GM12864 (cell line): Measurements from ENCODE around the gene SARS1.

ENCODE experiments used
- DNase-seq: peaks from one replicate; pipeline ENCODE4 v3.0.0-alpha.2; 2011; ENCODE audit warnings: low read depth
- H3K4me3 ChIP-seq: 2 replicates; pipeline ENCODE4 v1.5.1; 2011; ENCODE audit warnings: mild to moderate bottlenecking, low read depth, low read length, control low read depth
- TF ChIP-seq, protein P1 (sequence below): IDR thresholded peaks from 2 replicates; pipeline ENCODE4 v1.5.1; 2011; ENCODE audit warnings: low read depth, mild to moderate bottlenecking, moderate library complexity, low read length, control low read depth, inconsistent platforms; ENCODE audit errors: missing control alignments

The SARS1 gene

DNA sequence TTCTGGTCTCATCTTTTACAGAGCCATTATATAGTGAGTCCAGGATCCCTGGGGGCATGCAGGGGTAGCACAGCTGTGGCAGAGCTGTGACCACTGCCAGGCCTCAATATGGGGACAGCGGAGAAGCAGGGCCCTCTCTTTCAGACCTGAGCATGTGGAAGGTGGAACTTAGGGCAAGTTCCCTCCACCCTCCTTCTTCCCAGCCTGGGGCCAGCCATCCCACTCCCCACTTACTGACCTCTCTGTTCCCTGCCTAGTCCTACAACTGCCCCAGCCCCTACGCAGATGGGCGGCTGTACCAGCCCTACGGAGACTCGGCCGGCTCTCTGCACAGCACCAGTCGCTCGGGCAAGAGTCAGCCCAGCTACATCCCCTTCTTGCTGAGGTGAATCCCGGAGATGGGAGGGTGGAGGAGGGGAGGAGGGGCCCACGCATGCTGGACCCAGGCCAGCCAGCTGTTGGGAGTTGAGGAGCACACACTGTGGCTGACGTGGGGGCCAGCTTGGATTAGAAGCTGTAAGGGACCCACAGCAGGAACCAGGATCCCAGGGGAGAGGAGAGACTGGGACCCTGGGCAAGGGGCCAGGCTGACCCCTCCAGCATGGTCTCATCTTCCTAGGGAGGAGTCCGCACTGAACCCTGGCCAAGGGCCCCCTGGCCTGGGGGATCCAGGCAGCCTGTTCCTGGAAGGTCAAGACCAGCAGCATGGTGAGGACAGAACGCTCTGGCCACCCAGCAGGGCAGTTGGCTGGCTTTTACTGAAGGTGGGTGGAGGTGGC, 58.5 kb downstream of the SARS1 start:
- TF ChIP-seq, protein P1, sequence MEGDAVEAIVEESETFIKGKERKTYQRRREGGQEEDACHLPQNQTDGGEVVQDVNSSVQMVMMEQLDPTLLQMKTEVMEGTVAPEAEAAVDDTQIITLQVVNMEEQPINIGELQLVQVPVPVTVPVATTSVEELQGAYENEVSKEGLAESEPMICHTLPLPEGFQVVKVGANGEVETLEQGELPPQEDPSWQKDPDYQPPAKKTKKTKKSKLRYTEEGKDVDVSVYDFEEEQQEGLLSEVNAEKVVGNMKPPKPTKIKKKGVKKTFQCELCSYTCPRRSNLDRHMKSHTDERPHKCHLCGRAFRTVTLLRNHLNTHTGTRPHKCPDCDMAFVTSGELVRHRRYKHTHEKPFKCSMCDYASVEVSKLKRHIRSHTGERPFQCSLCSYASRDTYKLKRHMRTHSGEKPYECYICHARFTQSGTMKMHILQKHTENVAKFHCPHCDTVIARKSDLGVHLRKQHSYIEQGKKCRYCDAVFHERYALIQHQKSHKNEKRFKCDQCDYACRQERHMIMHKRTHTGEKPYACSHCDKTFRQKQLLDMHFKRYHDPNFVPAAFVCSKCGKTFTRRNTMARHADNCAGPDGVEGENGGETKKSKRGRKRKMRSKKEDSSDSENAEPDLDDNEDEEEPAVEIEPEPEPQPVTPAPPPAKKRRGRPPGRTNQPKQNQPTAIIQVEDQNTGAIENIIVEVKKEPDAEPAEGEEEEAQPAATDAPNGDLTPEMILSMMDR, result no peak
- DNase-seq, result no peak

DNA sequence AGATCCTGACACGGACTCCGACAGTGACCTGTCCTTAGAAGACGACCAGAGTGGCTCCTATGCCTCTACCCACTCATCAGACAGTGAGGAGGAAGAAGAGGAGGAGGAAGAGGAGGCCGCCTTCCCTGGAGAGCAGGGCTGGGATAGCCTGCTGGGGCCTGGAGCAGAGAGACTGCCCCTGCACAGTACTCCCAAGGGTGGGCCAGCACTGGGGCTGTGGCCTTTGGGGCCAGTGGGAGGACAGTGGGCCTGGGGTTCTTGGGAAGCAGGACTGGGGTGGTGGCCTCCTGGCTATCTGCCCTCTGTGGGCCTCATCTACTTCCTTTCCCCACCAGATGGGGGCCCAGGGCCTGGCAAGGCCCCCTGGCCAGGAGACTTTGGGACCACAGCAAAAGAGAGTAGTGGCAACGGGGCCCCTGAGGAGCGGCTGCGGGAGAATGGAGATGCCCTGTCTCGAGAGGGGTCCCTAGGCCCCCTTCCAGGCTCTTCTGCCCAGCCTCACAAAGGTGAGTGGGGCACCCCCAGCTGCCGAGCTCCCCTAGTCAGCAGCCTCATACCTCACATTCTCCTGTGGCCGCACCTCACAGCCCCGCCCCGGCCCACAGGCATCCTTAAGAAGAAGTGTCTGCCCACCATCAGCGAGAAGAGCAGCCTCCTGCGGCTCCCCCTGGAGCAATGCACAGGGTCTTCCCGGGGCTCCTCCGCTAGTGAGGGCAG, 59.3 kb downstream of the SARS1 start:
- no peak overlapping the region for H3K4me3 ChIP-seq
- no peak for DNase-seq
- TF ChIP-seq, protein P1, result no peak

More for the DNA sequence above, 58.5 kb downstream of the SARS1 start:
- H3K4me3 ChIP-seq, result no peak overlapping the region

DNA sequence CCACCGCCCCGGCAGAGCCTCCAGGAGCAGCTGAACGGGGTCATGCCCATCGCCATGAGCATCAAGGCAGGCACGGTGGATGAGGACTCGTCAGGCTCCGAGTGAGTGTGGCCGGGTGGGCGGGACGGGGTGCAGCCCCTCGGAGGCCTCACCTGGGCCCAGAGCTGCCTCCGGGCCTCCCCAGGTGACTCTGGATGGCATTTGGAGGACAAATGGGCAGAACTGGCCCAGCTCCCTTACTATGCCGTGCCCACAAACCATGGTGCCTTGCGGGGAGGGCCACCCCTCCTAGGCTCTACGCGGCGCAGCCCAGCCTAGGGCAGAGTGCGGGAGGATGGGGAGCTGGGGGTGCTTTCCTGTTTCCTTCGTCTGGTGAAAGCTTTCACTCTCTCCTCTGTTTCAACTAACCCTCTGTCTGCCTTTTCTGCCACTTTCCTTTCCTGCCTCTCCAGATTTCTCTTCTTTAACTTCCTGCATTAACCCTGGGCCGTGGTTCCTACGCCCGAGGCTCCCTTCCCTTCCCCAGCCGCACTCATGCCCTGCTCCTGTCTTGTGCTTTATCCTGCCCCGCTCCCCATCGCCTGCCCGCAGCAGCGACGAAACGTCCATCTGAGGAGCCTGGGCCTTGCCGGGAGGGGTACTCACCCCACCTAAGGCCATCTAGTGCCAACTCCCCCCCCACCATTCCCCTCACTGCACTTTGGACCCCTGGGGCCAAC, 60.0 kb downstream of the SARS1 start:
- TF ChIP-seq, protein P1, result no peak
- DNase-seq, result no peak

DNA sequence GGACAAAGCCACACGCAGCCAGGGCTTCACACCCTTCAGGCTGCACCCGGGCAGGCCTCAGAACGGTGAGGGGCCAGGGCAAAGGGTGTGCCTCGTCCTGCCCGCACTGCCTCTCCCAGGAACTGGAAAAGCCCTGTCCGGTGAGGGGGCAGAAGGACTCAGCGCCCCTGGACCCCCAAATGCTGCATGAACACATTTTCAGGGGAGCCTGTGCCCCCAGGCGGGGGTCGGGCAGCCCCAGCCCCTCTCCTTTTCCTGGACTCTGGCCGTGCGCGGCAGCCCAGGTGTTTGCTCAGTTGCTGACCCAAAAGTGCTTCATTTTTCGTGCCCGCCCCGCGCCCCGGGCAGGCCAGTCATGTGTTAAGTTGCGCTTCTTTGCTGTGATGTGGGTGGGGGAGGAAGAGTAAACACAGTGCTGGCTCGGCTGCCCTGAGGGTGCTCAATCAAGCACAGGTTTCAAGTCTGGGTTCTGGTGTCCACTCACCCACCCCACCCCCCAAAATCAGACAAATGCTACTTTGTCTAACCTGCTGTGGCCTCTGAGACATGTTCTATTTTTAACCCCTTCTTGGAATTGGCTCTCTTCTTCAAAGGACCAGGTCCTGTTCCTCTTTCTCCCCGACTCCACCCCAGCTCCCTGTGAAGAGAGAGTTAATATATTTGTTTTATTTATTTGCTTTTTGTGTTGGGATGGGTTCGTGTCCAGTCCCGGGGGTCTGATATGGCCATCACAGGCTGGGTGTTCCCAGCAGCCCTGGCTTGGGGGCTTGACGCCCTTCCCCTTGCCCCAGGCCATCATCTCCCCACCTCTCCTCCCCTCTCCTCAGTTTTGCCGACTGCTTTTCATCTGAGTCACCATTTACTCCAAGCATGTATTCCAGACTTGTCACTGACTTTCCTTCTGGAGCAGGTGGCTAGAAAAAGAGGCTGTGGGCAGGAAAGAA, 61.1 kb downstream of the SARS1 start:
- no peak overlapping the region for H3K4me3 ChIP-seq
- TF ChIP-seq, protein P1, result no peak
- DNase-seq, result no peak

More for the DNA sequence above, 60.0 kb downstream of the SARS1 start:
- no peak overlapping the region for H3K4me3 ChIP-seq

DNA sequence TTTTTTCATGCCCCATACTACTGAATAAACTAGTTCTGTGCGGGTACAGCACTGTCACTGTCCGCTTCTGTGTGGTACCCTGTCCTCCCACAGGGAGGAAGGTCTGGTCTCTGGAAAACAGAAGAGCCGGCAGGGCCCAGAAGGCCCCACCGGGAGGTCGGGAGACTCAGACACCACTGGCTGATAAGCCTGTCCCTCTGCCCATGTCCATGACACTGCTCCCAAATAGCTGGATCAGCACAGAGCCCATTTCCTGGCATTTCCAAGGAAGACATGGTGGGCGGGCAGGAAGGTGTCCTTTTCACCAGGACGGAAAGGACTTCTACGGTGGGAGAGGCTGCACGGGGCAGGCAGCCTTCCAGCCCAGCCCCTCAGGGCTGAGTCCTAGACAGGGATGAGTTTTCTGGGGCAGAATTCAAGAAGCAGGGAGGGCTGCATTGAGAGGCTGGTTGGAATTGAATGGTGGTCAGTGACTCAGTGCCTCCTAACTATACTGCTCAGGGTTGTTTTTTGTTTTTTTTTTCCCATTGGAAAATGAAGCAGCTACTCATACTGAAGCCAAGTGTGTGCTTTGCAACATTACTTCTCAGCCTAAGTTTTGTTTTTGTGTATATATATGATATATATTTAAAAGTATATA, 62.1 kb downstream of the SARS1 start:
- H3K4me3 ChIP-seq, result no peak overlapping the region
- DNase-seq, result no peak
- TF ChIP-seq, protein P1, result no peak
